ENCODE data around the gene CHN2.

Gene CHN2

GRCh38 chr7:29192811-29193210, 1.8 kb upstream of the CHN2 start:
- Histone ChIP-seq H2AFZ (no peak overlapping the region), H3K4me3 (ENCODE audit: low read depth, low read length) (no peak overlapping the region), H3K4me2 (ENCODE audit: low read length) (no peak overlapping the region), H3K9ac (no peak overlapping the region), H3K36me3 (ENCODE audit: control insufficient read depth, insufficient read depth, low read length) (no peaks in the 10 kb centered on the region), H3K4me1 (no peaks in the 10 kb centered on the region), H3K27ac (no peak overlapping the region), H3K9me3 (ENCODE audit: control insufficient read depth, low read length) (no peaks in the 10 kb centered on the region), H3K79me2 (no peaks in the 10 kb centered on the region), H3K27me3 (ENCODE audit: control insufficient read depth, insufficient read depth, low read length) (no peaks in the 10 kb centered on the region)
- TF ChIP-seq CTCF (IDR thresholded peaks at IDR 0.05) = no peak

- Histone ChIP-seq H3K4me3 (ENCODE audit: low read depth, low read length) (no peak overlapping the region), H3K9me3 (ENCODE audit: control insufficient read depth, low read length) (no peaks in the 10 kb centered on the region), H3K4me2 (ENCODE audit: low read length) (no peak overlapping the region), H2AFZ (no peak overlapping the region), H3K27me3 (ENCODE audit: control insufficient read depth, insufficient read depth, low read length) (no peaks in the 10 kb centered on the region), H3K36me3 (ENCODE audit: control insufficient read depth, insufficient read depth, low read length) (no peaks in the 10 kb centered on the region), H3K4me1 (no peaks in the 10 kb centered on the region), H3K79me2 (no peaks in the 10 kb centered on the region), H3K9ac (no peak overlapping the region), H3K27ac (no peak overlapping the region)
- no peak for TF ChIP-seq CTCF (IDR thresholded peaks at IDR 0.05)
Measured at GRCh38 chr7:29193316-29194205, 1.0 kb upstream of the CHN2 start.

- Histone ChIP-seq H2AFZ (peak overlapping the region; percentile 79), H3K36me3 (ENCODE audit: control insufficient read depth, insufficient read depth, low read length) (no peaks in the 10 kb centered on the region), H3K4me3 (ENCODE audit: low read depth, low read length) (peak overlapping the region; percentile 57), H3K9ac (no peak overlapping the region), H3K27ac (no peak overlapping the region), H3K4me2 (ENCODE audit: low read length) (peak overlapping the region; percentile 75), H3K4me1 (no peaks in the 10 kb centered on the region), H3K9me3 (ENCODE audit: control insufficient read depth, low read length) (no peaks in the 10 kb centered on the region), H3K27me3 (ENCODE audit: control insufficient read depth, insufficient read depth, low read length) (no peaks in the 10 kb centered on the region), H3K79me2 (no peaks in the 10 kb centered on the region)
- no peak for TF ChIP-seq CTCF (IDR thresholded peaks at IDR 0.05)
Measured at GRCh38 chr7:29194206-29194593, 375 bp upstream of the CHN2 start.

- Histone ChIP-seq H3K27ac (no peak overlapping the region), H3K4me1 (no peaks in the 10 kb centered on the region), H3K4me2 (ENCODE audit: low read length) (no peak overlapping the region), H3K4me3 (ENCODE audit: low read depth, low read length) (no peak overlapping the region), H3K9me3 (ENCODE audit: control insufficient read depth, low read length) (no peaks in the 10 kb centered on the region), H3K79me2 (no peaks in the 10 kb centered on the region), H3K27me3 (ENCODE audit: control insufficient read depth, insufficient read depth, low read length) (no peaks in the 10 kb centered on the region), H3K9ac (no peak overlapping the region), H3K36me3 (ENCODE audit: control insufficient read depth, insufficient read depth, low read length) (no peaks in the 10 kb centered on the region), H2AFZ (no peak overlapping the region)
- no peak for TF ChIP-seq CTCF (IDR thresholded peaks at IDR 0.05)
Measured at GRCh38 chr7:29196191-29196590, 1.6 kb downstream of the CHN2 start.

Measured in parathyroid adenoma (tissue), 2 donors.